ENCODE results near the gene CPEB4.

CPEB4 gene

DNA sequence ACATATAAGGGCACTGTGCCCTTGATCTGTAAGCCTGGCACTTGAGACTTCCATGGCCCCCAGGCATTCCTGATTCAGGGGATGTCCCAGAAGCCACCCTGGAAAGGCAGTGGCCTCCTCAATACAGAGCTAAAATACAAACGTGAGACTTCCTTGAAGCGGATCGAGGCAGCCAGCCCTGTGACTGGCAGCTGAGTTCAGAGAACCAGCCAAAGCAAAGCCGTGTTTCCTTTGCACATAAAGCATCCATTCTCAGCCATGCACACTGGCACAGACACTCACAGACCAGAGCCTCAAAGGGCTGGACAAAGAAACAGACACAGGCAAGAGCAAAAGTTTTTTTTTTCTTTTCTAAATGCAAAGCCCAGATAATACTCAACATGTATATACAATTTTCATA is 18.8 kb upstream of the CPEB4 start:
- TF ChIP-seq, protein P1, sequence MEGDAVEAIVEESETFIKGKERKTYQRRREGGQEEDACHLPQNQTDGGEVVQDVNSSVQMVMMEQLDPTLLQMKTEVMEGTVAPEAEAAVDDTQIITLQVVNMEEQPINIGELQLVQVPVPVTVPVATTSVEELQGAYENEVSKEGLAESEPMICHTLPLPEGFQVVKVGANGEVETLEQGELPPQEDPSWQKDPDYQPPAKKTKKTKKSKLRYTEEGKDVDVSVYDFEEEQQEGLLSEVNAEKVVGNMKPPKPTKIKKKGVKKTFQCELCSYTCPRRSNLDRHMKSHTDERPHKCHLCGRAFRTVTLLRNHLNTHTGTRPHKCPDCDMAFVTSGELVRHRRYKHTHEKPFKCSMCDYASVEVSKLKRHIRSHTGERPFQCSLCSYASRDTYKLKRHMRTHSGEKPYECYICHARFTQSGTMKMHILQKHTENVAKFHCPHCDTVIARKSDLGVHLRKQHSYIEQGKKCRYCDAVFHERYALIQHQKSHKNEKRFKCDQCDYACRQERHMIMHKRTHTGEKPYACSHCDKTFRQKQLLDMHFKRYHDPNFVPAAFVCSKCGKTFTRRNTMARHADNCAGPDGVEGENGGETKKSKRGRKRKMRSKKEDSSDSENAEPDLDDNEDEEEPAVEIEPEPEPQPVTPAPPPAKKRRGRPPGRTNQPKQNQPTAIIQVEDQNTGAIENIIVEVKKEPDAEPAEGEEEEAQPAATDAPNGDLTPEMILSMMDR (IDR thresholded peaks at IDR 0.05) = no peak
- no peak for TF ChIP-seq ZFX (IDR thresholded peaks at IDR 0.05; ENCODE audit: borderline replicate concordance)
- H3K27ac ChIP-seq = no peak overlapping the region

DNA sequence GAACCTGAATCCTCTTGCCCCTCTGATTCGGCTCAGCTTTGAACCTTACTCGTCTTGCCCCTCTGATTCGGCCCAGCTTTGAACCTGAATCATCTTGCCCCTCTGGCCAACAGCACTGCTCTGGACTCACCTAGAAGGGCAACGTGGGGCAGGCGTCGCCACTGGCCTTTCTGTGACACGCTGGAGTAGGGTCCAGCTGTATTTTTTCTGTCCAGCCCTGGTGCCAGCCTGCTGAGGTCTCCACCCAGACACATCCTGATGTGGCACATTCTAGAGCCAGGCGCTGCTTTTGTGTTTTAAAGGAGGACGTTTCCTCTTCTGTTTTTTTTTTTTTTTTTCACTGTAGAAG is 15.2 kb upstream of the CPEB4 start:
- no peak for TF ChIP-seq ZFX (IDR thresholded peaks at IDR 0.05; ENCODE audit: borderline replicate concordance)
- TF ChIP-seq, protein P1 (IDR thresholded peaks at IDR 0.05) = no peak
- no peak overlapping the region for H3K27ac ChIP-seq

DNA sequence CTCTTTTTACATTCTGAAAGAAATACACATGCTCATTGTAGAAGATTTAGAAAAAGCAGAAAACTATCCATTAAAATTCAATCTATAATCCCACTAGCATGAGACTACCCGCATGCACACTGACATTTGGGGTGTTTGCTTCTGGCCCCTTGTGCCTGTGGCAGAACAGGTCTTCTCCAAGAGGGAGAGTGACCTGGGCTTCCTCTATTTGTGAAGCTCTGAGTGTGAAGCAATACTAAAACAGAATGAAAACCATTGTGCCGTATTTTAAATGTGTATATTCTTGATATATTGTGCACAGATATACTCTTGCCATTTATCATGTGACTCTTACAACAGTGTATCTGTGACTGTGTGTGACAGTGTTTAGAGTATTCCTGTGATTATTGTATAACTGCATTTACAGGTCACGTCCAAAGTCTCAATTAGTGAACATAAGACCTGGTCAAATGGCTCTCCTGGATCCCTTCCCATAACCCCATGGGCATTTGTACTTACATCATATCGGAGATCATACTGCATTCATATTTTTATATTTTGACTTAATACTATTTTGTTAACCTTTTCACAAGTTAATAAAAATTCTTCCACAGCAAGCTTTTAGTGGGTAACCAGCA is 14.7 kb upstream of the CPEB4 start:
- TF ChIP-seq ZFX (IDR thresholded peaks at IDR 0.05; ENCODE audit: borderline replicate concordance) = no peak
- TF ChIP-seq, protein P1 (IDR thresholded peaks at IDR 0.05) = no peak
- no peak overlapping the region for H3K27ac ChIP-seq

DNA sequence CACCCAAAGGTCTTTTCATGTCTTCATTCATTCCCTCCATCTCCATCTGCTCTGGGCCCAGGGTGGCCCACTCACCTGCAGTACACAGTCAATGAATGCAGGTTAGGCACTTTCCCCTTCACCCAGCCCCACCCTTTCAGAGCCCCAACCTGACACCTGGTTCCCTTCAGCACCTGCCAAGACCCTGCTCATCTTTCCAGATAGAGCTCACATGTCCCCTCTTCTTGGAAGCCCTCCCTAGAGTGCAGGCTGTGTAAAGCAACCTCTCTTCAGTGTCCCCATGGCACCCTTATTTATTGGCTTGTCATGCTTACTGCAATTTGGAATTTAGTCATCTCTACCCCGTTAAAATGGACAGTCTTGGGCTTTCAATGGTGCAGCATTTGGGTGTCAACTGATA is 13.0 kb upstream of the CPEB4 start:
- no peak overlapping the region for H3K27ac ChIP-seq
- no peak for TF ChIP-seq ZFX (IDR thresholded peaks at IDR 0.05; ENCODE audit: borderline replicate concordance)
- TF ChIP-seq, protein P1 (IDR thresholded peaks at IDR 0.05) = no peak

DNA sequence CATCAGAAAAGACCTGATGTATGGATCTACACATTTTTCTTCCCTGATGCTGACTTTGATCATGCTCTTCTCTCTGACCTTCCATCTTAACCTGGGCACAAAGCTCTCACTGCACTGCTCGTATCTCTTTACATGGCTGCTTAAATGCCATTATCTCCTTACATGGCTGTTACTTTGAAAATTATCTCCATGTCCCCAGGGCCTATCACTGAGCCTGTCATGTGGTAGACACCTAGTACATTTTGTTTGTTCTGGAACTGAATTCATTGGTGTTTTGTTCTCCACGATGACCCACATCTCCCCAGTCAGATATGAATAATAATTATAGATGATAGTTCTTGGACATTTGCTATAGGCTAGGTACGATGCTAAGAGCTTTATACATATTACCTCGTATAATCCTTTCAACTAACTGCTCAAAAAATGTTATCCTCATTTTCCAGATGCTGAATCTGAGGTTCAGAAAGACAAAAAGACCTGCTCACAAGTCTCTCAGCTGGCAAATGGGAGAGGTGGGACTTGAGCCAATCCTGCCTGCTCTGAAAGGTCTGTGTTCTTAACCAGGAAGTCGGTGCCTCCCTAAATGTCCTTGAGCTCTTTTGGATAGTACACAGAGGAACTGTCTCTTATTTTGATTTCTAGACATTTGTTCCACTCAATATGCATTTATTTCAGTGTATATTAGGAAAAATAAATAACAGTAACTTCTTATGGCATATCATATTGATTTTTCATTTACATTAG is 9.8 kb upstream of the CPEB4 start:
- TF ChIP-seq, protein P1 (IDR thresholded peaks at IDR 0.05) = no peak
- no peak for TF ChIP-seq ZFX (IDR thresholded peaks at IDR 0.05; ENCODE audit: borderline replicate concordance)
- no peak overlapping the region for H3K27ac ChIP-seq

DNA sequence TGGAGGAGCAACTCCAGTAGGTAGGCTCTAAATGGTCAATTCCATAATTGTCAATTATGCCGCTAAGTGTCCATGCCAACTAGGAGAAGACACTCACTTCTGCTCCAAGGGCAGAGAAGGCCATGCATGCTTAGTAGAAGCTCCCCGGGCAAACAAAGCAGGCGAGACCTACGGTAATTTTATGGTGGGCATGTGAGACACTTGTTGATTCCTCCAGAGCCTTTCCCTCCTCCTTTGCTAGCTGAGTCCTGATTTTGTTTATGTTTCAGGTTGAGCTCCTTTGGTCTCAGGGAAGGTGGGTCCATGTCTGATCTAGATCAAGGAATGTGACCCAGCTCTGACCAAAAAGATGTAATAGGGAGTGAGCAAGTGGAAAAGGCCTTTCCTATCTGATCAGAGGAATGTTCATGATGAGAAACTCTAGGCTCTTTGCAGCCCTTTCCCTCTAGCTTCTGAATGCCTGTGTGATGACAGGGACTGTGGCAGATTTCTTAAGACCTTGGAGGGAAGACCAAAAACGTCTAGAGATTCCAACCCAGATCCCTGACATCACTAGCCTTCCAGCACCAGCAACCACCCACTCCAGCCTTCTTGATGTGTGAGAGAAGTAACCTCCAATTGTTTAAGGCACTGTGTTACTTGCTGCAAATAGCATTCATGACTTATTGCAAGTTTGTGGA is 7.7 kb upstream of the CPEB4 start:
- H3K27ac ChIP-seq = no peak overlapping the region
- no peak for TF ChIP-seq ZFX (IDR thresholded peaks at IDR 0.05; ENCODE audit: borderline replicate concordance)
- TF ChIP-seq, protein P1 (IDR thresholded peaks at IDR 0.05) = no peak
